HEK293 (cell line): Measurements from ENCODE around the gene NFAT5.

Experiments
- CTCF ChIA-PET: fragments of 350-600 bp; formaldehyde crosslinking; extraction: SDS; loops from one replicate; lab custom pipeline; 2021; ENCODE audit warnings: antibody characterized with exemption; lab: Yijun Ruan, JAX
- POLR2A ChIA-PET: fragments of 300-600 bp; formaldehyde crosslinking; extraction: SDS; loops from one replicate; lab custom pipeline; 2020; ENCODE audit warnings: antibody characterized with exemption, inconsistent platforms; lab: Yijun Ruan, JAX
- H3K27ac ChIP-seq: fragments of 200-500 bp; sonication (Bioruptor generic); 2 replicates; pipeline ENCODE4 v1.5.1; 2014; ENCODE audit warnings: low read depth, low read length, control low read depth, inconsistent platforms; ENCODE audit errors: extremely low read depth
- H3K36me3 ChIP-seq, 2 experiments: fragments of 200-500 bp in 1 of 2; sonication (Bioruptor generic) in 1 of 2; 1 replicate in 1 of 2; 2 replicates in 1 of 2; pipeline ENCODE4 v1.5.1; 2014 to 2017; ENCODE audit warnings: inconsistent platforms in 2 of 2, low read length in 2 of 2; ENCODE audit not compliant: control insufficient read depth in 2 of 2, insufficient read depth in 1 of 2
- H3K4me1 ChIP-seq: fragments of 200-500 bp; sonication (Bioruptor generic); 2 replicates; pipeline ENCODE4 v1.5.1; 2014; ENCODE audit warnings: mild to moderate bottlenecking, low read length, inconsistent platforms; ENCODE audit not compliant: control insufficient read depth, insufficient read depth
- H3K4me3 ChIP-seq: 2 replicates; pipeline ENCODE4 v1.5.1; 2011; ENCODE audit warnings: low read depth, mild to moderate bottlenecking, control low read depth, low read length, moderate library complexity
- H3K9me3 ChIP-seq: fragments of 200-500 bp; sonication (Bioruptor generic); 2 replicates; pipeline ENCODE4 v1.5.1; 2014; ENCODE audit warnings: low read depth, low read length, inconsistent platforms; ENCODE audit not compliant: control insufficient read depth, insufficient read depth
- GLI2 ChIP-seq: fragments of 450-650 bp; formaldehyde crosslinking; IDR thresholded peaks from 2 replicates; pipeline ENCODE4; 2017; ENCODE audit warnings: missing biosample characterization, missing genetic modification characterization, low read depth, borderline replicate concordance
- GLIS2 ChIP-seq: fragments of 450-650 bp; formaldehyde crosslinking; IDR thresholded peaks from 2 replicates; pipeline ENCODE4 v1.5.1; 2016; ENCODE audit warnings: missing biosample characterization, missing genetic modification characterization
- KLF17 ChIP-seq: fragments of 450-650 bp; formaldehyde crosslinking; IDR thresholded peaks from 2 replicates; pipeline ENCODE4 v1.5.1; 2016; ENCODE audit warnings: missing biosample characterization, missing genetic modification characterization
- MEIS1 ChIP-seq: sonication (generic); formaldehyde crosslinking; IDR thresholded peaks from 2 replicates; pipeline ENCODE4 v1.8.1; 2022; ENCODE audit warnings: missing genetic modification reagents, mild to moderate bottlenecking, borderline replicate concordance
- PRDM1 ChIP-seq: fragments of 450-650 bp; formaldehyde crosslinking; IDR thresholded peaks from 2 replicates; pipeline ENCODE4; 2016; ENCODE audit warnings: missing biosample characterization, missing genetic modification characterization
- ZBTB20 ChIP-seq: fragments of 450-650 bp; formaldehyde crosslinking; IDR thresholded peaks from 2 replicates; pipeline ENCODE4 v1.5.1; 2016; ENCODE audit warnings: missing biosample characterization, missing genetic modification characterization
- ZFHX2 ChIP-seq: fragments of 450-650 bp; formaldehyde crosslinking; conservative IDR thresholded peaks from 2 replicates; pipeline ENCODE4 v1.5.1; 2016; ENCODE audit warnings: missing biosample characterization, missing genetic modification characterization
- ZFP41 ChIP-seq: fragments of 450-650 bp; formaldehyde crosslinking; IDR thresholded peaks from 2 replicates; pipeline ENCODE4 v1.5.1; 2016; ENCODE audit warnings: missing biosample characterization, missing genetic modification characterization, borderline replicate concordance
- ZNF16 ChIP-seq: fragments of 450-650 bp; formaldehyde crosslinking; IDR thresholded peaks from 2 replicates; pipeline ENCODE4 v1.5.1; 2016; ENCODE audit warnings: low read depth, missing biosample characterization, missing genetic modification characterization
- ZNF184 ChIP-seq: fragments of 450-650 bp; IDR thresholded peaks from 2 replicates; pipeline ENCODE4 v1.5.1; 2018; ENCODE audit warnings: missing biosample characterization, mild to moderate bottlenecking, missing genetic modification characterization
- ZNF19 ChIP-seq: fragments of 450-650 bp; formaldehyde crosslinking; IDR thresholded peaks from 2 replicates; pipeline ENCODE4; 2016; ENCODE audit warnings: missing biosample characterization, missing genetic modification characterization, low read depth
- ZNF248 ChIP-seq: fragments of 450-650 bp; formaldehyde crosslinking; IDR thresholded peaks from 2 replicates; pipeline ENCODE4 v1.5.1; 2017; ENCODE audit warnings: missing biosample characterization, missing genetic modification characterization
- ZNF266 ChIP-seq: fragments of 450-650 bp; formaldehyde crosslinking; IDR thresholded peaks from 2 replicates; pipeline ENCODE4 v1.5.1; 2016; ENCODE audit warnings: missing biosample characterization, missing genetic modification characterization, low read depth
- ZNF302 ChIP-seq: fragments of 450-650 bp; formaldehyde crosslinking; IDR thresholded peaks from 2 replicates; pipeline ENCODE4 v1.5.1; 2016; ENCODE audit warnings: missing biosample characterization, missing genetic modification characterization, low read depth
- ZNF394 ChIP-seq: fragments of 450-650 bp; formaldehyde crosslinking; IDR thresholded peaks from 2 replicates; pipeline ENCODE4 v1.5.1; 2016; ENCODE audit warnings: missing biosample characterization, missing genetic modification characterization, mild to moderate bottlenecking, moderate library complexity, borderline replicate concordance
- ZNF404 ChIP-seq: fragments of 450-650 bp; formaldehyde crosslinking; IDR thresholded peaks from 2 replicates; pipeline ENCODE4 v1.5.1; 2017; ENCODE audit warnings: missing biosample characterization, missing genetic modification characterization
- ZNF555 ChIP-seq: fragments of 450-650 bp; formaldehyde crosslinking; conservative IDR thresholded peaks from 2 replicates; pipeline ENCODE4 v1.5.1; 2017; ENCODE audit warnings: missing biosample characterization, mild to moderate bottlenecking, missing genetic modification characterization, inconsistent platforms
- ZNF560 ChIP-seq: fragments of 450-650 bp; formaldehyde crosslinking; IDR thresholded peaks from 2 replicates; pipeline ENCODE4 v1.5.1; 2017; ENCODE audit warnings: missing biosample characterization, missing genetic modification characterization, borderline replicate concordance
- ZNF621 ChIP-seq: fragments of 450-650 bp; formaldehyde crosslinking; IDR thresholded peaks from 2 replicates; pipeline ENCODE4 v1.5.1; 2017; ENCODE audit warnings: missing biosample characterization, missing genetic modification characterization
- ZNF670 ChIP-seq: fragments of 450-650 bp; formaldehyde crosslinking; IDR thresholded peaks from 2 replicates; pipeline ENCODE4 v1.5.1; 2016; ENCODE audit warnings: missing biosample characterization, missing genetic modification characterization, low read depth
- ZNF707 ChIP-seq: fragments of 450-650 bp; formaldehyde crosslinking; IDR thresholded peaks from 2 replicates; pipeline ENCODE4 v1.5.1; 2016; ENCODE audit warnings: missing biosample characterization, missing genetic modification characterization
- ZNF76 ChIP-seq: fragments of 450-650 bp; formaldehyde crosslinking; IDR thresholded peaks from 2 replicates; pipeline ENCODE4; 2016; ENCODE audit warnings: low read depth, missing biosample characterization, missing genetic modification characterization, borderline replicate concordance
- TF ChIP-seq, protein P1 (sequence below): fragments of 450-650 bp; formaldehyde crosslinking; optimal IDR thresholded peaks from 2 replicates; pipeline ENCODE3; 2016; ENCODE audit warnings: missing biosample characterization, mild to moderate bottlenecking, missing genetic modification characterization
- TF ChIP-seq, protein P2 (sequence below): fragments of 450-650 bp; formaldehyde crosslinking; IDR thresholded peaks from 2 replicates; pipeline ENCODE4 v1.5.1; 2016; ENCODE audit warnings: missing biosample characterization, missing genetic modification characterization, borderline replicate concordance

NFAT5 gene

GRCh38 chr16:69651217-69651616 is 85.5 kb downstream of the NFAT5 start (continued):
- TF ChIP-seq KLF17 (tag by site-specific recombination): no peak
- TF ChIP-seq GLI2: no peak
- no peak for TF ChIP-seq ZNF266 (tag by site-specific recombination)
- no peak for TF ChIP-seq ZBTB20
- no peak for TF ChIP-seq ZNF184 (tag by site-specific recombination)
- TF ChIP-seq ZNF19 (tag by site-specific recombination): no peak
- no peak for TF ChIP-seq PRDM1 (tag by site-specific recombination)
- TF ChIP-seq, protein P1, sequence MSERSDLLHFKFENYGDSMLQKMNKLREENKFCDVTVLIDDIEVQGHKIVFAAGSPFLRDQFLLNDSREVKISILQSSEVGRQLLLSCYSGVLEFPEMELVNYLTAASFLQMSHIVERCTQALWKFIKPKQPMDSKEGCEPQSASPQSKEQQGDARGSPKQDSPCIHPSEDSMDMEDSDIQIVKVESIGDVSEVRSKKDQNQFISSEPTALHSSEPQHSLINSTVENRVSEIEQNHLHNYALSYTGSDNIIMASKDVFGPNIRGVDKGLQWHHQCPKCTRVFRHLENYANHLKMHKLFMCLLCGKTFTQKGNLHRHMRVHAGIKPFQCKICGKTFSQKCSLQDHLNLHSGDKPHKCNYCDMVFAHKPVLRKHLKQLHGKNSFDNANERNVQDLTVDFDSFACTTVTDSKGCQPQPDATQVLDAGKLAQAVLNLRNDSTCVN: no peak
- no peak for TF ChIP-seq ZNF248 (tag by site-specific recombination)
- TF ChIP-seq ZNF394: no peak

DNA sequence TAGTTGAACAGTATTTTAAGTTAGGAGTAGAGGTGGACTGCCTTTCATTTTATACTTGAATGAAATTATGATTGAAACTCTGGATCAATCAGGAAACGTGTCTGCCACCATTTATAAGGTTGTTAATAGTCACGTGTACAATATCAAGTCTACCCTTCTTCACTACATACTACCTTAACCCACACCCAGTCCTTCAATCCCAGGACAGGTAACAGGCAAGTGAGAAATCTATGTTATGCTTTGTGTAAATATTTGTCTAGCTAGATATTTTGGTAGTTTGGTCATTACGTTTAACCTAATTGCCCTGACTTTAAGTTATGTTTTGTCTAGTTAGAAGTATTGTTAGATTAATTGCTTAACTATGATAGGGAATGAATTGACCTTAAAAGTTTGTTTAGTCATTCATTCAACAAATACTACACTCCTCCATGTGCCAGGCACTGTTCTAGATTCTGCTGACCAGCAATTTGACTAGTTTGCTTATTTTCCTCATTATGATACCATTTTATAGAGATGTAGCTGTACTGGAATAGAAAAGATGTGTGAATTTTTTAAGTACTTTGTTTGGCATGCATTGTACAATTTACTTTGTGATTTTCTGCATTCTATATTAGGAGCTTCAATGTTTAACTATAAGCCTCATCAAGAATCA is 88.6 kb downstream of the NFAT5 start:
- POLR2A ChIA-PET: no interaction called here
- no peaks in the 10 kb centered on the region for H3K4me1 ChIP-seq
- H3K36me3 ChIP-seq: peaks cover 14 to 54% of the 10 kb centered on the region in 2 experiments
- H3K27ac ChIP-seq: no peak overlapping the region
- TF ChIP-seq MEIS1 (CRISPR knock-in tag) (no peak), ZNF302 (tag by site-specific recombination) (no peak), ZNF404 (tag by site-specific recombination) (no peak)
- no peak overlapping the region for H3K4me3 ChIP-seq
- CTCF ChIA-PET: no interaction called here
- H3K9me3 ChIP-seq: no peaks in the 10 kb centered on the region

DNA sequence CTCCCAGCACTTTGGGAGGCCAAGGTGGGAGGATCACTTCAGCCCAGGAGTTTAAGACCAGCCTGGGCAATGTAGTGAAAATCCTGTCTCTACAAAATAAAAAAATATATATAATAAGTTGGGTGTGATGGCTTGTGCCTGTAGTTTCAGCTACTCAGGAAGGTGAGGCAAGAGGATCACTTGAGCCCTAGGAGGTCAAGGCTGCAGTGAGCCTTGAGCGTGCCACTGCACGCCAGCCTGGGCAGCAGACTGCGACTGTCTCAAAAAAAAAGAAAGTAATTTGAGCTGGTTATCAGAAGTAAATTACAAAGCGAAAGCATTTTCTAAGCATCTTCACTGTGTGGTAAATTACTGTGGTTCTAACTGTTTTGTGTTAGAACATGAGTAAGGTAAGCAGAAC is 94.4 kb downstream of the NFAT5 start:
- Histone ChIP-seq H3K4me3 (no peak overlapping the region), H3K27ac (no peak overlapping the region), H3K9me3 (no peaks in the 10 kb centered on the region), H3K36me3 (peaks cover 35 to 50% of the 10 kb centered on the region in 2 experiments), H3K4me1 (no peaks in the 10 kb centered on the region)
- CTCF ChIA-PET: no interaction called here
- POLR2A ChIA-PET: no interaction called here
- TF ChIP-seq ZNF16 (tag by site-specific recombination) (no peak), ZNF707 (no peak), ZNF266 (tag by site-specific recombination) (no peak), ZNF670 (tag by site-specific recombination) (no peak), ZFHX2 (tag by site-specific recombination) (no peak), ZNF555 (no peak), ZNF76 (no peak), ZNF560 (tag by site-specific recombination) (no peak), GLIS2 (no peak), ZNF184 (tag by site-specific recombination) (no peak), ZFP41 (no peak), ZNF621 (no peak)
- TF ChIP-seq, protein P2, sequence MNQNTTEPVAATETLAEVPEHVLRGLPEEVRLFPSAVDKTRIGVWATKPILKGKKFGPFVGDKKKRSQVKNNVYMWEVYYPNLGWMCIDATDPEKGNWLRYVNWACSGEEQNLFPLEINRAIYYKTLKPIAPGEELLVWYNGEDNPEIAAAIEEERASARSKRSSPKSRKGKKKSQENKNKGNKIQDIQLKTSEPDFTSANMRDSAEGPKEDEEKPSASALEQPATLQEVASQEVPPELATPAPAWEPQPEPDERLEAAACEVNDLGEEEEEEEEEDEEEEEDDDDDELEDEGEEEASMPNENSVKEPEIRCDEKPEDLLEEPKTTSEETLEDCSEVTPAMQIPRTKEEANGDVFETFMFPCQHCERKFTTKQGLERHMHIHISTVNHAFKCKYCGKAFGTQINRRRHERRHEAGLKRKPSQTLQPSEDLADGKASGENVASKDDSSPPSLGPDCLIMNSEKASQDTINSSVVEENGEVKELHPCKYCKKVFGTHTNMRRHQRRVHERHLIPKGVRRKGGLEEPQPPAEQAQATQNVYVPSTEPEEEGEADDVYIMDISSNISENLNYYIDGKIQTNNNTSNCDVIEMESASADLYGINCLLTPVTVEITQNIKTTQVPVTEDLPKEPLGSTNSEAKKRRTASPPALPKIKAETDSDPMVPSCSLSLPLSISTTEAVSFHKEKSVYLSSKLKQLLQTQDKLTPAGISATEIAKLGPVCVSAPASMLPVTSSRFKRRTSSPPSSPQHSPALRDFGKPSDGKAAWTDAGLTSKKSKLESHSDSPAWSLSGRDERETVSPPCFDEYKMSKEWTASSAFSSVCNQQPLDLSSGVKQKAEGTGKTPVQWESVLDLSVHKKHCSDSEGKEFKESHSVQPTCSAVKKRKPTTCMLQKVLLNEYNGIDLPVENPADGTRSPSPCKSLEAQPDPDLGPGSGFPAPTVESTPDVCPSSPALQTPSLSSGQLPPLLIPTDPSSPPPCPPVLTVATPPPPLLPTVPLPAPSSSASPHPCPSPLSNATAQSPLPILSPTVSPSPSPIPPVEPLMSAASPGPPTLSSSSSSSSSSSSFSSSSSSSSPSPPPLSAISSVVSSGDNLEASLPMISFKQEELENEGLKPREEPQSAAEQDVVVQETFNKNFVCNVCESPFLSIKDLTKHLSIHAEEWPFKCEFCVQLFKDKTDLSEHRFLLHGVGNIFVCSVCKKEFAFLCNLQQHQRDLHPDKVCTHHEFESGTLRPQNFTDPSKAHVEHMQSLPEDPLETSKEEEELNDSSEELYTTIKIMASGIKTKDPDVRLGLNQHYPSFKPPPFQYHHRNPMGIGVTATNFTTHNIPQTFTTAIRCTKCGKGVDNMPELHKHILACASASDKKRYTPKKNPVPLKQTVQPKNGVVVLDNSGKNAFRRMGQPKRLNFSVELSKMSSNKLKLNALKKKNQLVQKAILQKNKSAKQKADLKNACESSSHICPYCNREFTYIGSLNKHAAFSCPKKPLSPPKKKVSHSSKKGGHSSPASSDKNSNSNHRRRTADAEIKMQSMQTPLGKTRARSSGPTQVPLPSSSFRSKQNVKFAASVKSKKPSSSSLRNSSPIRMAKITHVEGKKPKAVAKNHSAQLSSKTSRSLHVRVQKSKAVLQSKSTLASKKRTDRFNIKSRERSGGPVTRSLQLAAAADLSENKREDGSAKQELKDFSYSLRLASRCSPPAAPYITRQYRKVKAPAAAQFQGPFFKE: no peak
